Activated CD8-positive, alpha-beta T cell treated with anti-CD3 and anti-CD28 coated beads for 36 hours (primary cell): ENCODE measurements around the gene COL4A1. TPM values are rescaled to one million over a fixed set of nuclear protein-coding genes. Genes with fewer than 3 reads are reported as not detected.

ENCODE experiments used
- ATAC-seq: fragments of 200-7000 bp; cut with Tn5 transposase; one replicate; pipeline ENCODE4 v1.10.0; 2021; ENCODE audit warnings: mild to moderate bottlenecking, moderate library complexity
- CTCF ChIA-PET: fragments of 350-600 bp; sonication (Branson Sonifier 250); formaldehyde crosslinking; loops from one replicate; lab custom pipeline; 2021; ENCODE audit warnings: antibody characterized with exemption; lab: Charles Lee
- POLR2A ChIA-PET: fragments of 350-600 bp; sonication (Branson Sonifier 250); formaldehyde crosslinking; loops from one replicate; lab custom pipeline; 2021; ENCODE audit warnings: antibody characterized with exemption; lab: Charles Lee
- DNase-seq: peaks from one replicate; pipeline ENCODE4 v3.0.0-alpha.2; 2020
- H3K27ac Mint-ChIP-seq: one replicate; pipeline ENCODE4 v1.8.0; 2021; ENCODE audit warnings: mild to moderate bottlenecking, mixed read lengths
- H3K27me3 Mint-ChIP-seq: one replicate; pipeline ENCODE4 v1.8.0; 2021; ENCODE audit warnings: mixed read lengths
- H3K36me3 Mint-ChIP-seq: one replicate; pipeline ENCODE4 v1.8.0; 2021; ENCODE audit warnings: low read depth, mixed read lengths
- H3K4me1 Mint-ChIP-seq: one replicate; pipeline ENCODE4 v1.8.0; 2021; ENCODE audit warnings: low read depth, mixed read lengths
- H3K4me3 Mint-ChIP-seq: one replicate; pipeline ENCODE4 v1.8.0; 2021; ENCODE audit warnings: mild to moderate bottlenecking, moderate library complexity, mixed read lengths
- H3K9me3 Mint-ChIP-seq: one replicate; pipeline ENCODE4 v1.8.0; 2021; ENCODE audit warnings: mixed read lengths
- CTCF ChIP-seq: fragments of 200-600 bp; IDR thresholded peaks from one replicate; pipeline ENCODE4 v1.8.0; 2022; ENCODE audit warnings: antibody characterized with exemption, mild to moderate bottlenecking
- intact Hi-C: fragments of 100-400 bp; cut with micrococcal nuclease; formaldehyde crosslinking; loops from one replicate; pipeline ENCODE4 v1.10.0; 2022
- total RNA-seq, 2 experiments: library from RNA; stranded (reverse); gene quantifications; one replicate each; pipeline ENCODE4 v1.2.3, GENCODE V29; 2021

Gene COL4A1
- total RNA-seq, 2 experiments from 2014 or later = not detected

GRCh38 chr13:110345701-110346100 is 38.7 kb upstream of the COL4A1 start:
- CTCF ChIA-PET = no interaction called here
- intact Hi-C loops = no loop called here
- no peaks in the 10 kb centered on the region for H3K36me3 Mint-ChIP-seq
- no peak overlapping the region for H3K27ac Mint-ChIP-seq
- ATAC-seq = no peak
- no peak for DNase-seq
- peaks cover 10% of the 10 kb centered on the region for H3K4me1 Mint-ChIP-seq
- POLR2A ChIA-PET = interaction anchor here (0.6 kb wide), 1 partner anchor 87 kb away, joined by 4 read pairs; no protein-coding TSS in a partner anchor
- no peak for TF ChIP-seq CTCF
- no peaks in the 10 kb centered on the region for H3K9me3 Mint-ChIP-seq
- H3K27me3 Mint-ChIP-seq = peaks cover 6% of the 10 kb centered on the region
- H3K4me3 Mint-ChIP-seq = no peak overlapping the region

GRCh38 chr13:110345266-110345665 is 38.3 kb upstream of the COL4A1 start:
- no peak overlapping the region for H3K27ac Mint-ChIP-seq
- CTCF ChIA-PET = no interaction called here

GRCh38 chr13:110344320-110344719 is 37.4 kb upstream of the COL4A1 start:
- no peak for TF ChIP-seq CTCF
- Mint-ChIP-seq H3K27me3 (peaks cover 10% of the 10 kb centered on the region), H3K27ac (no peak overlapping the region), H3K9me3 (no peaks in the 10 kb centered on the region), H3K36me3 (no peaks in the 10 kb centered on the region), H3K4me3 (no peak overlapping the region), H3K4me1 (peaks cover 19% of the 10 kb centered on the region)
- ATAC-seq (no peak), DNase-seq (no peak)
- POLR2A ChIA-PET = no interaction called here
- CTCF ChIA-PET = no interaction called here
- intact Hi-C loops = no loop called here

More at GRCh38 chr13:110345266-110345665, 38.3 kb upstream of the COL4A1 start:
- Mint-ChIP-seq H3K4me1 (peaks cover 14% of the 10 kb centered on the region), H3K27me3 (peaks cover 6% of the 10 kb centered on the region), H3K4me3 (no peak overlapping the region), H3K36me3 (no peaks in the 10 kb centered on the region), H3K9me3 (no peaks in the 10 kb centered on the region)
- no peak for DNase-seq
- intact Hi-C loops = no loop called here
- POLR2A ChIA-PET = no interaction called here
- TF ChIP-seq CTCF = no peak
- no peak for ATAC-seq

- no peaks in the 10 kb centered on the region for H3K36me3 Mint-ChIP-seq
- H3K27ac Mint-ChIP-seq = no peak overlapping the region
- no peak for DNase-seq
- ChIA-PET POLR2A (no interaction called here), CTCF (no interaction called here)
- TF ChIP-seq CTCF = no peak
- no peaks in the 10 kb centered on the region for H3K9me3 Mint-ChIP-seq
- intact Hi-C loops = no loop called here
- peaks cover 15% of the 10 kb centered on the region for H3K27me3 Mint-ChIP-seq
- H3K4me3 Mint-ChIP-seq = no peak overlapping the region
- ATAC-seq = no peak
- peaks cover 21% of the 10 kb centered on the region for H3K4me1 Mint-ChIP-seq
Observed at GRCh38 chr13:110343241-110343865, 36.4 kb upstream of the COL4A1 start.

GRCh38 chr13:110342474-110342873 is 35.5 kb upstream of the COL4A1 start:
- H3K4me3 Mint-ChIP-seq = no peak overlapping the region
- H3K4me1 Mint-ChIP-seq = peaks cover 21% of the 10 kb centered on the region
- TF ChIP-seq CTCF = no peak
- ATAC-seq (no peak), DNase-seq (no peak)
- intact Hi-C loops = no loop called here
- H3K9me3 Mint-ChIP-seq = no peaks in the 10 kb centered on the region
- POLR2A ChIA-PET = no interaction called here
- H3K36me3 Mint-ChIP-seq = no peaks in the 10 kb centered on the region
- CTCF ChIA-PET = no interaction called here
- no peak overlapping the region for H3K27ac Mint-ChIP-seq
- H3K27me3 Mint-ChIP-seq = peaks cover 16% of the 10 kb centered on the region
